Measurements from ENCODE around the gene PHF2.

PHF2 gene

DNA sequence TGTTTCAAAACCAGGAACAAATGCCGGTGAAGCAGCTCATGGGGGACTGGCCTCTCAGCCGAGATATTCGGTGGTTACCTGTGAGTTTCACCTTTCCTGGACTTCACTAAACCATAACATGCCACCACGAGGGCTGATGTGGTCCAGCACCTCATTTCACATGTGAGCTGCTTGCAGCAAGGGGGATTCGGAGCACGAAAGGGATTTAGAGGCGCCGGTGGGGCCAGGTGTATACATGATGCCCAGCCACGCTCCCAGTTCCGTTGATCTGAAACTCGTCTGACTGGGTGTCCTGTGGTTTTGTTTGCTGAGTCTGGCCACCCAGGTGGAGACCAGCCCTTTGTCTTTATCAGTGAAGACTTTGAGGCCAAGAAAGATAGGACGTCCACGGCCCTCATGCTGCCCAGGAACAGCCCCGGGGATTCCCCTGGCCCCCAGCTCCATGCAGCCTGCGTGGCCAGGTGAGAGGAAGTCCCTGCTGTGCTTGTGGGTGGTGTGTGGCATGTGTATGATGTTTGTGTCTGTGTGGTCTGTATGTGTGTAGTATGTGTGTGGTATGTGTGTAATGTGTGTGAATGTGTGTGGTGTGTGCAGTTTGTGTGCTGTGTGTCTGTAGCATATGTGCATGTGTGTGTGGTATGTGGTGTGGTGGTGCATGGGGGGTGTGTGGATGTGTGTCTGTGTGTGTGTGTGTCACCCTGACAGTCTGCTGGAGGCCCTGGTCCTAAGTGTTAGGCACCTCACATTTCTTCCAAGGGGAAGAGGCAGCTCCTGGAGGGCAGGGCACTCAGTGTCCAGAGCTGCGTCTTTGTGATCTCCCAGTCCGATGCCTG, 23.4 kb downstream of the PHF2 start:
- ATAC-seq (peak; percentile 14), DNase-seq (no peak)

DNA sequence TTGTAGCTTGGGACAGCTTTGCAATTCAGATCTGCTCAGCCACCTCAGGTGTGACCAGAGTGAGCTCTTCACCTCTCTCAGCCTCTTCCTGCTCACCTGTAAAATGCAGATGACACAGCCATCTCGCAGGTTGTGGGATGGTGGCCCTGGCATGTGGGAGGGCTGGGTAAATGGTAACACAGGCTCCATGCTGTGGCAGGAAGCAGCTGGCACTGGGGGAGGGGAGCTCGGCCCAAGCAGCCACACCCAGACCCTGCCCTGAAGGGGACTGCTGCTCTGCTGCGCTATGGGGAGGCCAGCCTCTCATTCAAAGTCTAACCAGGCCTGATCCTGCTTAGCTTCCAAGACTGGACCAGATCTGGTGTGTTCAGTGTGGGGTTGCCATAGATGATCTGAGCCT, 24.1 kb downstream of the PHF2 start:
- DNase-seq (no peak), ATAC-seq (peak; percentile 17)

DNA sequence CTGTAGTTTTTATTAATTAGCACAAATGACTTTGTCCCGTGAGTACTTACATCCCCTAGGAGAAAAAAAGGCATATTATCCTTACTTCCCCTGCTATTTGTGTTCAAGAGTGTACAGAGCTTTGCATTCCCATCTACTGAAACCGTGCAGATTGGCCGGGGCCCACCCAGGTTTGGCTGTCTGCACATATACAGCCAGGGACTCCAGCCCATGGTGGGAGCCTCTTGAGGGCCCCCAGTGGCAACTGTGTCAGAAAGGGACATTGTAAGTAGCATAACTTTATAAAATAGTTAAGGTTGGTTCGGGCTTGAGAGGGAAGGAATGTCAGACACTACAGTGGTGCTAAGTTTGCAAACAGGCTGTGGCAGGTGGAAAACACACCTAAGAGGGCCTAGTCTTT, 24.7 kb downstream of the PHF2 start:
- DNase-seq (no peak), ATAC-seq (no peak)

DNA sequence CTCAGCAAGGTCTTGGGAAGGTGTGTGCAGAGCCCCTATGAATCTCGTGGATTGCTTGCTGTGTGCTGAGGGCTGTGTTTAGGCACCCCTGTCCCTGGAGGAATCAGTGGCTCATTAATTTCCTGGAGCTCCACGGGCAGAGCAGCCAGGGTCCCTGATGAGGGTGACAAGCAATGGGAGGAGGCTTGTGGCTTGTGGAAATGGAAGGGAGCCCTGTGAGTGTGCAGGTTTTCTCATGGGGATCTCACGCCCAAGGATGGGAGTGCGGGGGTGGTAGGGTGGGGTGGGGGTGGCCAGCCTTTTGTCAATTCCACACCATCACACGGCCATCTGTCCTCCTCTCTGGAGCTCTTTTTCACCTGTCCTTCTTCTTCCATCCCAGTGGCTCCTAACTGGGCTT, 25.3 kb downstream of the PHF2 start:
- no peak for DNase-seq
- ATAC-seq: no peak

DNA sequence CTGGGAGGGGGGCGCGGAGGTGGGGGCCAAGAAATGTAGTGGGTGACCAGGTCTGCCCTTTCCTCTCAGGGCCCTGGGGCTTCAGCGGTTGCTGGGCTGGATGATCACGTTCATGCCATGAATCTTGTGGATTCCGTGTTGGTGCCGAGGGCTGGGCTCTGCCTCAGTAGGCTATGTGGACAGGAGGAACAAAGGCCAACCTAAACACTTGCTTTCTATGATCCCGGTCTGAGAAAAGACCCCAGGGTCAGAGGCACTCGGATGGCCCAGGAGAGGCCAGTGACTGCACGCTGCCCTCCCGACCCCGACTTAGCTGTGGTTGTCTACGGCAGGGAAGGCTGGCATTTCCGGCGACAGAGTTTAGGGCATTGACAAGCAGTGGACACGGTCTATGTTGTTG, 26.6 kb downstream of the PHF2 start:
- no peak for DNase-seq
- no peak for ATAC-seq

DNA sequence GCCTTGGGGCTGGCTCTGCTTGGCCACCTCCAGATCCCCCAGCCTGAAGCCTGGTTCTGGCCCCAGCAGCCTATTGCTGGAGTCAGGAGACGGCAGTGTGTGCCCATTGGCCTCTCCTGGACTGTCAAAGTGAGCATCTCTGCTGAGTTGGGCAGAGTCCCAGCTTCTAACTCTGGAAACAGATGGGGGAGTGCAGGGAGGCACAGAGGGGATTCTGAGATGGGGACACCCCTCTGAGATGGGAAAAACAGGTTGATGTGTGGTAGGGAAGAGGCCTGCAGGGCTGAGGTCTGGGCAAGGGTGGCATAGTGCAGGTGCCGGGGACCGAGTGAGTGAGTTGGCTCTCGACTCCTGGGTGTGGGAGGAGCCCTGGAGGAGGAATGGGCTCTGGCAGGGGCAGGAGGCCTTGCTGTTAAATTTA, 27.5 kb downstream of the PHF2 start:
- no peak for DNase-seq
- ATAC-seq: no peak

DNA sequence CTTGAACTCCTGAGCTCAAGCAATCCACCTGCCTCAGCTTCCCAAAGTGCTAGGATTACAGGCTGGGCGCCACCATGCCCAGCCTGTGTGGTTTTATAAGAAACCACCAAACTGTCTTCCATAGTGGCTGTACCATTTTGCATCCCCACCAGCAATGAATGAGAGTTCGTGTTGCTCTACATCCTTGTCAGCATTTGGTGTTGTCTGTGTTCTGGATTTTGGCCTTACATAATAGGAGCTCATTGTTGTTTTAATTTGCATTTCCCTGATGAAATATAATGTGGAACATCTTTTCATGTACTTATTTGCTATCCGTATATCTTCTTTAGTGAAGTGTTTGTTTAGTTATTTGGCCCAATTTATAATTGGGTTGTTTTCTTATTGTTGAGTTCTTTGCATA, 29.8 kb downstream of the PHF2 start:
- no peak for DNase-seq
- ATAC-seq: no peak

DNA sequence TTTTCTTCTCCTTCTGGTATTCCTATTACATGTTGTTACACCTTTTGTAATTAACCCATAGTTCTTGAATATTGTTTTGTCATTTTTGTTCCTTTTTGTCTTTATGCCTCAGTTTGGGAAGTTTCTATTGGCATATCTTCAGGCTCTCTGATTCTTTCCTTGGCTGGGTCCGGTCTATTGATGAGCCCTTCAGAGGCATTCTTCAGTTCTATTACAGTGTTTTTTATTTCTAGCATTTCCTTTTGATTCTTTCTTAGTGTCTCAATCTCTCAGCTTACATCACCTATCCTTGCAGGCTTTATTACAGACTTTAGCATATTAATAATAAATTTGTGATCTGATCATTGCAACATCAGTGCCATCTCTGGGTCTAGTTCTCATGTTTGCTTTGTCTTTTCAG, 33.8 kb downstream of the PHF2 start:
- no peak for ATAC-seq
- DNase-seq: no peak

DNA sequence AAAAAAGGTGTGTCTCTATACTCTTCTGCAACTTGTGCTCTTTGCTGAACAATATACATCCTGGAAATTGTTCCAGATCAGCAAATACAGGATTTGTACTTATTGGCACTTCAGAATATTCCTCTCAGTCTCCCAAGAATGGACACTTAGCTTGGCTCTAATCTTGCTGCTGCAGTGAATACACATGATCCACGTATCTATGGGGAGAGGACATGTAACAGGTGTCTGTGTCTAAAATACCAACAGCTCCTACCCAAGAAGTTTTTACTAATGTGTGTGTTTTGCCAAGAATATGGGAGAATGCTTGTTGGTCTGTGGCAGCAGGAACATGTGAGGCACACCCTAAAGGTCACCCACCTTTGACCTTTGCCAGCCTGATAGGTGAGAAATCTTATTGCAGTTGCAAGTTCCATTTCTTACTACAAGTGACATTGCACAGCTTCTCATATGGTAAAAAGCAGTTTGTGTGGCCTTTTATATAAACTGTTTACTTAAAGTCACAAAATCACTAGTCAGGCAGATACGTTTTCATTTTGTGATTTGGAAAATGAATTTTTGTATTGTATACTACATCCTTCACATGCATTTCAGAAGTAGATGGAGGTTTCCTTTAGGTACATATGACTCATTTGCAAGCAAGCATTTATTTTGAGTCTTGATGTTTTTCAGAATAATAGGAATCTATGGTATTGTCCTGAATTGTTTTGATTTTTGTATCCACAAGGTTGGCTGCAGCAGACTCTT, 35.8 kb downstream of the PHF2 start:
- no peak for DNase-seq
- ATAC-seq: peak; percentile 61

DNA sequence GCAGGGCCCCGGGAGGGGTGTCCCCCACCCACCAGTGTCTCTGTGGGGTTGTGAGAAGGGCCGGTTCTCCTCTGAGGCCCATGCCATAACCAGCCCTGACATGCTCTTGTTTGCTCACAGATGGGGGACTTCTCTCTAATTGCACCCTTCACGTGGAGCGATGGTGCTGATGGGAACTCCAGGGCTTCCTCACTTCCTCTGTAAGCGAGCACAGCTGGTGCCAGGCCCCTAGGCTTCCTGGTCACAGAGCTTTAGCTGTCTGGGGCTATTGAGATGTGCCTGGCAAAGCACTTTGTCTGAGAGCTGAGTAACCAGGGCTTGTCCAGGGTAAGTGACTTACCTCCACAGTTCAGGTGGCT, 36.4 kb downstream of the PHF2 start:
- peak; percentile 30 for DNase-seq
- peak; percentile 72 for ATAC-seq

DNA sequence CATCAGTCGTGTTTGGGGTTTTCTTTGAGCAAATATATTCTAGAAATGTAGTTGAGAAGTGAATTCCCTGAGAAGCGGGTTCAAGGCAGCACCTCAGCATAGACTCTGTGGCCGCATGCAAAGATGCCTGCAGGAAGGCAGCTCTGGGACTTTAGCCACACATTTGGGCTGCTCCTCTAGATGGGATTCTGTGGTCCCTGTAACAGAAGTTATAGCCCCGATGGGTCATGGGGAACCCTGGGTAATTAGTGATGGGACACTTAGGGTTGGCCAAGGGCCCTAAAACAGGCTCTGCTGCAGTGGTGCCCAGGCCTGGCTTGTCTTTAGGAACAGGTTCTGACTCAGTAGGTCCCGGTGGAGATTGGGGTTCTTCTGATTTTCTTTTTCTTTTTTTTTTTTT, 36.8 kb downstream of the PHF2 start:
- ATAC-seq (no peak), DNase-seq (no peak)

DNA sequence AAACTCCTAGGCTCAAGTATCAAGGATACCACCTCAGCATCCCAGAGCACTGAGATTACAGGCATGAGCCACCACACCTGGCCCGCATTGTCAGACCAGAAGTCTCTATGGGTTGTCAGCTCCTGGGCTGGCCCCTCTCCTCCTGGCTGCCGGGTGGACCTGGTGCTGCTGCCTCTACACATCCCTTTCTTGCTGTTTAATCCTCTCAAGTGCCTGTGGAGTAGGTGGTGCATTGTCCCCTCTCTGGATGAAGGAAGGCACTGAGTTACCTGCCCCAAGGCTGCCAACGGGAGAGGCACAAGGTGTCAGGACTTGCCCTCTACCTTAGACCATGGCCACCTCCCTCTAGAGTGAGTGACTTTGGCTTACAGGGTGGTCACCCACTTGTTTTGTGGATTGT, 37.4 kb downstream of the PHF2 start:
- ATAC-seq (no peak), DNase-seq (no peak)

DNA sequence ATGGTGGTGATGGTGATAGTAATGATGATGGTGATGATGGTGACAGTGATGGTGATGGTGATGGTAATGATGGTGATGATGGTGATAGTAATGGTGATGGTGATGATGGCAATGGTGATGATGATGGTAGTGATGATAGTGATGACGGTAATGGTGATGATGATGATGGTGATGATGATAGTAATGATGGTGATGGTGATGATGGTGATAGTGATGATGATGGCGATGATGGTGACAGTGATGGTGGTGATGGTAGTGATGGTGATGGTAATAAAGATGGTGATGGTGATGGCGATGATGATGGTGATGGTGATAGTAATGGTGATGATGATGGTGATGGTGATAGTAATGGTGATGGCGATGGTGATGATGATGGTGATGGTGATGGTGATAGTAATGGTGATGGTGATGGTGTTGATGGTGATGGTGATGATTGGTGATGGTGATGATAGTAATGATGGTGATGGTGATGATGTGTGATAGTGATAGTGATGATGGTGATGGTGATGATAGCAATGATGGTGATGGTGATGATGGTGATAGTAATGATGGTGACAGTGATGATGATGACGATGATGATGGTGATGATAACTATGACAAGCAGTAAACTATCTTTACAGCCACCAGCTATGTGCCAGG, 38.6 kb downstream of the PHF2 start:
- ATAC-seq (no peak), DNase-seq (no peak)

DNA sequence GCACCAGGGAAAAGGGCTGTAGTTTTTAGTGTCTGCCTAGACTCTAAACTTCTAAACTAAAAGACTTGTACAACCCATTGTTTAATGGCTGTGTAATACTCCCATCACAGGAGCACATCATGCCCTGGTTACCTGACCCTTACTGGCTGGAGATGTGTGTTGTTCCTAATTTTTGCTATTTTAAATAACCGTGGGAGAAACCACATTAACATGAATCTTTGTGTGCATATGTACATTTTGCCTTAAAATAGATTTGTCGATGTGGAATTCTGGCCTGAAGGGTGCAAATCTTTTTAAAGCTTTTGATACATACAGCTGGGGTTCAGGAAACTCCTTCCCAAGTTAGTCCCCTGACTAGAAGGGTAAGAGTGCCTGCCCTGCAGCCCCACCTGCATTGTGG, 39.7 kb downstream of the PHF2 start:
- DNase-seq: no peak

DNA sequence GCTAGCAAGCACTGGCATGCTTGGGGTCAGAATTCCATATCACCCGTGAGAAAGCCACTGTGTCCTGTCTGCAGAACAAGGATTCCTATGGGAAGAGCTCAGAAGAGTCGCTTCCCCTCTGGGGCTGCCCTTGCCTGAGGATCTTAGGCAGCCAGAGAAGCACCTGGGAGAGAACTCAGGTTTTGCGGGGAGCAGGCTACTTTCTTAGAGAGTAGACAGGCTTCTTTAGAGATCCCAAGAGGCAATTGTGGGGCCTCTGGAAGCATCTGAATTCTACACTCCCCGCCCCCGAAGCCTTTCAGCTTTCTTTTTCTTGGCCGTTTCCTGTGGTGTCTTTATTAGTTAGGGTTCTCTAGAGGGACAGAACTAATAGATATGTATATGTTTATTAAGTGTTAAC, 40.9 kb downstream of the PHF2 start:
- ATAC-seq: no peak
- no peak for DNase-seq

More for the DNA sequence above, 39.7 kb downstream of the PHF2 start:
- no peak for ATAC-seq

DNA sequence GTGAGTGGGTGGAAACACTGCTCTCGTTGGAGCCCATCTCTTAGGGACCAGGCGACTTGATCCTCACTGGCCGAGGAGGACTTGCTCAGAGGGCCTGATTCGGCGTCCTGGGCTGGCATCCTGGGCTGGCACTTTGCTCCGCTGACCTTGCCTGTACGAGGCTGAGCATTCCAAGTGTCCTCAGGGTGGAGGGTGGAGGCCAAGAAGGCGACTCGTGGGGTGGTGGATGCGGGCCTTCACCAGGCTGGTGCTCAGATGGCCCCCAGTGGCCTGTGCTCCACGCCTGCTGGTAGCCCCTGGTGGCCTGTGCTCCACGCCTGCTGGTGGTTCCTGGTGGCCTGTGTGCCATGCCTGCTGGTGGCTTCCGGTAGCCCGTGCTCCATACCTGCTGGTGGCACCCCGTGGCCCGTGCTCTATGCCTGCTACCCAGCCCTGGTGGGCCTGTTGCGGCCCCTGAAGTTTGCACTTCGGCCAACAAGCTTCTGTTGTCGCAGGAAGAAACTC, 42.9 kb downstream of the PHF2 start:
- DNase-seq (no peak), ATAC-seq (no peak)

DNA sequence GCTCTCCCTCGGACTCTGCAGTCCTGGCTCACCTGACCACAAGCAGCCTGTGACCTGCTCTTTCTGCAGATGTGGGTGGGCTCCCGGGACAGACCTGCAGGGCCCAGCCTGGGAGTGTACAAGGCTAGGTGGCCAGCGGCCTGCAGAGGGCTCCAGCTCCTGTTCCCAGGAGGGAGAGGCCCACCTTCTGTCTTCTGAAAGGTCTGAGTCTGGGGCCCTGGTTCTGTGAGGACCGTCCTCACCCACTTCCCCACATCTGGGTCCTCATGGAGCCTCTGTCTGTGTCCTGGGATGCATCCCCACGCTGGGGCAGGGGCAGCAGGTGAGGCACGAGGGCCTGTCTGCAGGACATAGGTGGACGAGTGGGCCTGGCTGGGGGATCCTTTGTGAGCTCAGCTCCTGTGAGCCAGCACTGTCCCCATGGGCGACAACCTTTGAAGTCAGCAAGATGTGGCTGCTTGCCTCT, 43.7 kb downstream of the PHF2 start:
- DNase-seq (no peak), ATAC-seq (no peak)

DNA sequence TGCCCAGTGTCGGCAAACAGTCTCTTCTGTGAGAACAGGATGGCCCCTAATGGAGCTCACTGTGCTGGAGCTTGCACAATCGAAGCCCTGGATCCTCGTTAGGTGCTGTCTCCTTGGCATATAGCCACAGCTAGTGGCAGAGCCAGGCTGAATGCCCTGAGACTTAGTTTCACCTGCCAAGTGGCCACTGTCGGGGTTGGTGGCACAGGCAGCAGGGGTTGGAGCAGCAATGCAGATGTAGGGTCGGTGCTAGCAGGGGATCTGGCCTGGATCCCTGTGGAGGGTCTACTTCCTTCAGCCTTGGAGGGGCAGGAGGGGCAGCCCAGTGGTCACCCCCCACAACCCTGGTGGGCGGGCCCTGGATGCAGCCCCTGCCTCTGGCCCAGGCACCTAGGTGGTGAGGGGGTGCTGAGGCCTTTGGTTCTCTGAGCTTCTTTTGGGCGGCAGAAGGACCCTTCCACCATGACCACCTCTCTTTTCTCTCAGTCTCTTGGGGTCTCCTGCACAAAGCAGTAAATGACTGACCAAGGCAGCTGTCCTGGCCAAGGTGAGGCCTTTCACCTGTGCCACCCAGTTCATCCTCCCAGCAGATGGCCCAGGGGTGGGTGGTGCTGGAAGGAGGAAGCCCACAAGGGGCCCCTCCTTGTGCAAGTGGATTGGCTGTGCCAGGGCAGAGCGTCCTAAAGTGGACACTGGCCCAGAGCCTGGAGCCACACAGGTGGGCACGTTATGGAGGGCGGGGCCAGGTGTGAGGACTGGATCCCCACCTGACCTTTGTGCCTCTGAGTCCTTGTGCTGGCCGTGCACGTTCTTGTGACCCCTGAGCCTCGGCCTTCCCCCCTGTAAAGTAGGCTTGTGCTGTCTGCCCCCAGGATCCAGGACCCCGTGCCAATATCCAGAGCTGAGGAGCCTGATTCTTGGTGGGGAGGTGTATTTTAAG, 44.8 kb downstream of the PHF2 start:
- no peak for DNase-seq
- ATAC-seq: no peak

DNA sequence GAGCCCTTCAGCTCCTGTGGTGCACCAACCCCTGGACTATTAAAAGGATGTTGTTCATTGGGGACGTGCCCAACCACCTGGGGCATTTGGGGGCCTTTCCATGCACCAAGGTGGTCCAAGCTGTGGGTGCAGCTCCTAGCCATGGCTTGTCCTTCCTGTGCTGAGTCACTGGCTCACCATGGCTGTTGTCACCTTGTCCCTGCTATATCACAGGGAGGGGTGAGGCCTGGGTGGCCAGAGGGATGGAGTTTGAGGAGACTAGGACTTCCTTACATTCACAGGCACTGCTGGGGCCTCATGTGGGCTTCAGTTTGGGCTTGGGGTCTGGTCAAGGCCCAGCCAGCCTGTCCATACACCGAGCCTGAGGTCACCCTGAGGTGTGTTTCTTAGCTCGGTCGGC, 45.5 kb downstream of the PHF2 start:
- DNase-seq: no peak
- no peak for ATAC-seq

DNA sequence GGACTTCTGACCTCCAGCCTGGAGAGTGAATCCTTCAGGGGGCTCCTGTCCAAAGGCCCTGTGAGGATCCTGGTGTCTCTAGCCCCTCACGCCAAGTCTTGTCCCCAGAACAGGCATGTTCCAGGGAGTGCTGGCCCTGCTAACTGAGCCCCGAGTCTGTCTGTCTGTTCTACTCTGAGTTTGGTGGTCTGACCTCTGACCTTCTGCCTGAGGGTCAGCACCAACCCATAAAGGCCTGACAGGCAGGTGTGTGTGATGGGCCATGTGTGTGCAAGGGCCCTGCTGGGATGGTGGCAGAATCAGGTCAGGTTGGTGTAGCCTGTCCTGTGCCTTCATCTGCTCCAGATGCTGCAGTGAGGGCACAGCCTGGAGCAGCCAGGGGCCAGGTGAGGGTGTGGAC, 46.3 kb downstream of the PHF2 start:
- DNase-seq (no peak), ATAC-seq (no peak)

DNA sequence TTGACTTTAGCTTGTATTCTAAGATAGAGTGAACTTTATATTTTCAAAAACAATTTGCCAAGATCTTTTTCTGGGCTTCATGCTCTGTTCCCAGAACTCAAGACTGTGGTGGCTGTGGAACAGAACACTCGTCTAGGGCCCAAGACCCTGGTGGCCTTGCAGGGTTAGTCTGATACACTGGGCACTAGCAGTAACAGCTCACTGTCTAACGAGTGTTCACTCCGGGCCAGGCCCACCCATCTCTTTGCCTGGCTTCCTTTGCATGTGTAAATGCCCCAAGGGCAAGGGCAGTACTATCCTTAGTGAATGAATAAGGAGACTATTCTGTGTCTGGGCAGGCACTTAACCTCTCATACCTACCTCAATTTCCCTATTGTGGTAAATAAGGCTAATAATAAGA, 47.4 kb downstream of the PHF2 start:
- no peak for ATAC-seq

DNA sequence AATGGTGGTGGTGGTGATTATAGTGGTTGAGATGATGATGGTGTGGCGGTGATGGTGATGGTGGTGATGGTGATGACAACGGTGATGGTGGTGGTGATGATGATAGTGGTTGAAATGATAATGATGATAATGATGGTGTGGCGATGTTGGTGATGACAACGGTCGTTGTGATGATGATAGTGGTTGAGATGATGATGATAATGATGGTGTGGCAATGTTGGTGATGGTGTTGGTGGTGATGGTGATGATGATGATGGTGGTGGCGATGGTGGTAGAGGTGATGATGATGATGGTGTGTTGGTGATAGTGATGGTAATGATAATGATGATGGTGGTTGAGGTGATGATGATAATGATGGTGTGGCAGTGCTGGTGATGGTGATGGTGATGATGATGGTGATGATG, 48.0 kb downstream of the PHF2 start:
- DNase-seq (no peak), ATAC-seq (no peak)

More for the DNA sequence above, 47.4 kb downstream of the PHF2 start:
- no peak for DNase-seq

Measured in stimulated activated naive CD8-positive, alpha-beta T cell treated with anti-CD3 and anti-CD28 coated beads, Interleukin-15, Interleukin-2, amounts not matched to agents 100 U/mL and 50 U/mL, for 24 hours (primary cell).